Esophagus squamous epithelium (tissue), 5 donors: ENCODE results near the gene CERKL. TPM values are rescaled to one million over a fixed set of nuclear protein-coding genes. Genes with fewer than 3 reads are reported as not detected.

Experiments used
- DNase-seq: peaks from one replicate; lab custom pipeline; 2025; lab: John Stamatoyannopoulos, UW
- H3K27ac ChIP-seq, 4 donors: fragments of 200-600 bp; sonication (generic); one replicate each; pipeline ENCODE4 v1.5.1; 2016 to 2019; ENCODE audit warnings: mild to moderate bottlenecking in 1 of 4
- H3K27me3 ChIP-seq, 4 donors: fragments of 200-600 bp; sonication (generic); 1 replicate in 3 of 4; 2 replicates in 1 of 4; pipeline versions ENCODE4 v1.5.1 to v1.6.0; 2017 to 2021; ENCODE audit warnings: antibody characterized with exemption in 1 of 4
- H3K36me3 ChIP-seq, 3 donors: fragments of 200-600 bp; sonication (generic); one replicate each; pipeline ENCODE4 v1.5.1; 2016 to 2019
- H3K4me1 ChIP-seq, 3 donors: fragments of 200-600 bp; sonication (generic); one replicate each; pipeline ENCODE4 v1.5.1; 2017 to 2019
- H3K4me3 ChIP-seq, 4 donors: fragments of 200-600 bp; sonication (generic); 1 replicate in 3 of 4; 2 replicates in 1 of 4; pipeline ENCODE4 v1.5.1; 2016 to 2019; ENCODE audit warnings: mild to moderate bottlenecking in 2 of 4, moderate library complexity in 1 of 4
- H3K9me3 ChIP-seq, 3 donors: fragments of 200-600 bp; sonication (generic); one replicate each; pipeline ENCODE4 v1.5.1; 2016 to 2019
- POLR2A ChIP-seq, 4 donors: fragments of 450-650 bp; IDR thresholded peaks; one replicate each; pipeline ENCODE4 v1.6.1; 2017; ENCODE audit warnings: antibody characterized with exemption in 4 of 4, mild to moderate bottlenecking in 4 of 4, moderate library complexity in 3 of 4
- WGBS, 2 donors: methylation state at CpG; one replicate each; pipeline ENCODE4 v1.1.5; 2018; 5-methylcytosine and 5-hydroxymethylcytosine counted together
- intact Hi-C: fragments of 100-400 bp; cut with DNase I; formaldehyde crosslinking; loops from one replicate; pipeline ENCODE4 v1.15.0; 2022
- total RNA-seq, 4 donors: library from RNA; depleted of rRNA; stranded (reverse); fragments of >200 nt; gene quantifications; one replicate each; pipeline ENCODE4 v1.1.0, GENCODE V29; 2016
- TF ChIP-seq, protein P1 (sequence below), 6 experiments: fragments of 450-650 bp in 4 of 6; fragments of 200-600 bp in 2 of 6; sonication (generic) in 2 of 6; IDR thresholded peaks; one replicate each; pipeline ENCODE4 v1.5.1; 2016 to 2019; ENCODE audit warnings: antibody characterized with exemption in 6 of 6, mild to moderate bottlenecking in 4 of 6, moderate library complexity in 4 of 6
- donor health status: DM: yes; HTN: yes; CAD: no.

The CERKL gene
- total RNA-seq, 4 donors from 2014 or later = 0.15 TPM; not detected in 3

DNA sequence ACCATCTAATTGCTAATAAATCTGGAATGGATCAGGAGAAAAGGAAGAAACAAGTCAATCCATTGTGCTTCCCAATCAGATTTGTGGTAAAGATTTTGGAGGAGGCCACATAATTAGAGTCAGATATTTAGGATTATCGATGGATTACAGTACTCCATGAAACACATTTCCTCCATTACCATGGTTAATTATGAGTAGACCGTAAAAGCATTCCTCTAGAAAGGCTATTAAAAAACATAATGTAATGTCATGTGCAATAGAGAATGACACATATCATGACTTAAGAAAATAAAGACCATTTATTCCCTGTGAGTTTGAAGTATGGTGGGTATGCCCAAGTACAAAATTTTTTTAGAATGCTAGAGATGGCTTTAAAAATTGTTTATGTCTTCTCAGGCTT is 103.7 kb downstream of the CERKL start:
- Histone ChIP-seq H3K27me3 (no peaks in the 10 kb centered on the region), H3K36me3 (no peaks in the 10 kb centered on the region), H3K9me3 (no peaks in the 10 kb centered on the region), H3K27ac (no peak overlapping the region), H3K4me3 (no peak overlapping the region), H3K4me1 (no peaks in the 10 kb centered on the region)
- TF ChIP-seq, protein P1, sequence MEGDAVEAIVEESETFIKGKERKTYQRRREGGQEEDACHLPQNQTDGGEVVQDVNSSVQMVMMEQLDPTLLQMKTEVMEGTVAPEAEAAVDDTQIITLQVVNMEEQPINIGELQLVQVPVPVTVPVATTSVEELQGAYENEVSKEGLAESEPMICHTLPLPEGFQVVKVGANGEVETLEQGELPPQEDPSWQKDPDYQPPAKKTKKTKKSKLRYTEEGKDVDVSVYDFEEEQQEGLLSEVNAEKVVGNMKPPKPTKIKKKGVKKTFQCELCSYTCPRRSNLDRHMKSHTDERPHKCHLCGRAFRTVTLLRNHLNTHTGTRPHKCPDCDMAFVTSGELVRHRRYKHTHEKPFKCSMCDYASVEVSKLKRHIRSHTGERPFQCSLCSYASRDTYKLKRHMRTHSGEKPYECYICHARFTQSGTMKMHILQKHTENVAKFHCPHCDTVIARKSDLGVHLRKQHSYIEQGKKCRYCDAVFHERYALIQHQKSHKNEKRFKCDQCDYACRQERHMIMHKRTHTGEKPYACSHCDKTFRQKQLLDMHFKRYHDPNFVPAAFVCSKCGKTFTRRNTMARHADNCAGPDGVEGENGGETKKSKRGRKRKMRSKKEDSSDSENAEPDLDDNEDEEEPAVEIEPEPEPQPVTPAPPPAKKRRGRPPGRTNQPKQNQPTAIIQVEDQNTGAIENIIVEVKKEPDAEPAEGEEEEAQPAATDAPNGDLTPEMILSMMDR (IDR thresholded peaks at IDR 0.05) = no peak
- no peak for TF ChIP-seq POLR2A (IDR thresholded peaks at IDR 0.05)
- intact Hi-C loops = no loop called here
- DNase-seq = no peak
- 92 to 96% methylated on average over 2 of the region's 2 CpGs for WGBS, 2 donors

DNA sequence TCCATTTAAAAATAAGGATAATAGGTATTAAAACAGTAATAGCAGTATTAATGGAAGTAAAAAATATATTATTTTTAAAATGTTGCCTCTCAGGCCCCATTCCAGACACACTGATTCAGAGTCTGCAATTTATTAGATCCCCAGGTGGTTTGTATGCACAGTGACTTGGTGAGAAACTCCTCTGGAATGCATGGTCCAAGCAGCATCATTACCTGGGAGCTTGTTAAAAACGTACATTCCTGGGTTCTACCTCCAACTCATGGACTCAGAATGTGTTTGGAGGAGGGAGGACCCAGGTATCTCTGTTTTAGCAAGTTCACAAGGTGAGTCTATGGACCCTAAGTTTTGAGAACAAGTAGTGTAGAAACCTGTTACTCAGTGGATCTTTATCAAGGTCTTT is 104.1 kb downstream of the CERKL start:
- TF ChIP-seq, protein P1 (IDR thresholded peaks at IDR 0.05) = no peak
- TF ChIP-seq POLR2A (IDR thresholded peaks at IDR 0.05) = no peak
- WGBS, 2 donors = 45 to 57% methylated on average over 1 of the region's 1 CpG
- H3K36me3 ChIP-seq = no peaks in the 10 kb centered on the region
- H3K9me3 ChIP-seq = no peaks in the 10 kb centered on the region
- H3K27me3 ChIP-seq = no peaks in the 10 kb centered on the region
- H3K4me3 ChIP-seq = no peak overlapping the region
- H3K27ac ChIP-seq = no peak overlapping the region
- intact Hi-C loops = no loop called here
- DNase-seq = no peak
- no peaks in the 10 kb centered on the region for H3K4me1 ChIP-seq

DNA sequence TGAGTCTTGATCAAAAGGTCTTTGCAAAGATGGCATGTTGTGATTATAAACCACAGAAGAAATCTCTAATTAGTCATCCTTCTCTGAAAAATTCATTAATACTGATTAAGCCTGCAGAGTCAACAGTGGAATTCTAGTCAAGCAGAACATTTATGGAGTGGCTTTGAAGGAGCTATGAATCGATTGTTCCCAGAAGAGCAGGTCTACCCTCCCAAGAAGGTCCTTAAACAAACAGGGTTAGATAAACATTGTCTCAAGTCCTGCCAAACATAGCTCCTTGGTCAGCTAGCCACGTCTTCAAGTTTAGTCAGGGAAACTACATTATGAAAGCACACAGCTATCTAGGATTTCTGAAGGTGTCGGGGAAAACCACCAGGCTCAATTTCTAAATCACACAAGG is 110.8 kb downstream of the CERKL start:
- Histone ChIP-seq H3K27ac (no peak overlapping the region), H3K27me3 (no peaks in the 10 kb centered on the region), H3K36me3 (no peaks in the 10 kb centered on the region), H3K4me1 (no peaks in the 10 kb centered on the region), H3K4me3 (no peak overlapping the region), H3K9me3 (no peaks in the 10 kb centered on the region)
- no peak for TF ChIP-seq POLR2A (IDR thresholded peaks at IDR 0.05)
- TF ChIP-seq, protein P1 (IDR thresholded peaks at IDR 0.05) = no peak
- 28 to 31% methylated on average over 3 of the region's 3 CpGs for WGBS, 2 donors
- intact Hi-C loops = no loop called here
- DNase-seq = no peak

DNA sequence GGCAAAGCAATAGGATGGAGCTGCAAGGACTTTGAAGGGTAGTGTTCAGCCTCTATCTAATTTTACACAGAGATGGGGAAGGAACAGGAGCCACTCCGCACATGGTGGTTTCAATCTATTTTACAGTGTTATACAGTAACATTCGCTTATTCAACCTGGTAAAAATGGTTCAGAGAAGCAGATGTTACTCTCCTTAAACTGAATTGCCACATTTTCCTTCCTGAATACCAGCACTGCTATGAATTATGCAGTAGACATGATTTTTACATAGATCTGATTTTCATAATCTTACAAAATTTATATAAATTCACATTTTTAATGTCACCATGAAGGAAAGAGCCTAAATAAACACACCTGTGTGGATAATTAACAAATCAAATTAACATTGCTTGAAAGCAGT is 114.7 kb downstream of the CERKL start:
- no peak overlapping the region for H3K27ac ChIP-seq
- no peaks in the 10 kb centered on the region for H3K4me1 ChIP-seq
- no peak overlapping the region for H3K4me3 ChIP-seq
- TF ChIP-seq, protein P1 (IDR thresholded peaks at IDR 0.05) = no peak
- TF ChIP-seq POLR2A (IDR thresholded peaks at IDR 0.05) = no peak
- 84 to 91% methylated on average over 2 of the region's 2 CpGs for WGBS, 2 donors
- DNase-seq = no peak
- intact Hi-C loops = no loop called here
- H3K9me3 ChIP-seq = no peaks in the 10 kb centered on the region
- H3K36me3 ChIP-seq = no peaks in the 10 kb centered on the region
- H3K27me3 ChIP-seq = no peaks in the 10 kb centered on the region

DNA sequence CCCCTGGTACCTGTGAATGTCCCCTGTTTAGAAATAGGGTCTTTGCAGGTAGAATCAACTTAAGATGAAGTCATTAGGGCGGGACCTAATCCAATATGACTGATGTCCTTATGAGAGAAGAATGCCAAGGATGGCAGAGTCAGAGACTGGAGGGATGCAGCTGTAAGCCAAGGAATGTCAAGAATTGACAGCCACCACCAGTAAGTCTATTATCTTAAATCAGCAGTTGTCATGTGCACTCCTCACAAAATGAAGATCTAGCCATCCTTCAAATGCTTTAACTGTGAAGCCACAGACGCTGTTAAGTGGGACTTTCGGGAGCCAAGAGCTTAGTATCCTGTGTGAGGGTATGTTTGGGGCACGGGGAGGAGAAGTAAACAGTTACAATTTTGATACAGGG is 116.5 kb downstream of the CERKL start:
- no peak for DNase-seq
- H3K4me3 ChIP-seq = no peak overlapping the region
- intact Hi-C loops = no loop called here

More for the DNA sequence above, 116.5 kb downstream of the CERKL start:
- Histone ChIP-seq H3K27ac (no peak overlapping the region), H3K36me3 (no peaks in the 10 kb centered on the region), H3K9me3 (no peaks in the 10 kb centered on the region), H3K4me1 (no peaks in the 10 kb centered on the region), H3K27me3 (no peaks in the 10 kb centered on the region)
- TF ChIP-seq, protein P1 (IDR thresholded peaks at IDR 0.05) = no peak
- no peak for TF ChIP-seq POLR2A (IDR thresholded peaks at IDR 0.05)
- 87% methylated on average over 4 of the region's 4 CpGs for WGBS, 2 donors
